PFSK-1 (cell line): ENCODE results near the gene GTF2F1.

Experiments used
- FOXP2 ChIP-seq: optimal IDR thresholded peaks from 2 replicates; pipeline ENCODE3; 2011; ENCODE audit warnings: borderline replicate concordance, control low read depth, inconsistent platforms; ENCODE audit not compliant: insufficient read depth; ENCODE audit errors: extremely low read length, extremely low read depth
- POLR2AphosphoS5 ChIP-seq: IDR thresholded peaks from 2 replicates; pipeline ENCODE4 v1.6.1; 2012; ENCODE audit warnings: low read depth, mild to moderate bottlenecking, control low read depth, low read length, moderate library complexity
- SIN3A ChIP-seq: IDR thresholded peaks from 2 replicates; pipeline ENCODE4 v1.6.1; 2012; ENCODE audit warnings: mild to moderate bottlenecking, low read length, moderate library complexity, borderline replicate concordance; ENCODE audit not compliant: insufficient read depth
- TAF1 ChIP-seq: IDR thresholded peaks from 2 replicates; pipeline ENCODE4 v1.6.1; 2012; ENCODE audit warnings: low read length, control low read depth, borderline replicate concordance; ENCODE audit not compliant: insufficient read depth
- TF ChIP-seq, protein P1 (sequence below), 2 experiments: IDR thresholded peaks; 2 replicates each; pipeline versions ENCODE4 v1.6.1 to v1.8.0; 2011 to 2012; ENCODE audit warnings: low read depth in 2 of 2, low read length in 2 of 2, control low read depth in 1 of 2, inconsistent platforms in 1 of 2, mild to moderate bottlenecking in 1 of 2, moderate library complexity in 1 of 2; ENCODE audit not compliant: insufficient read depth in 1 of 2

DNA sequence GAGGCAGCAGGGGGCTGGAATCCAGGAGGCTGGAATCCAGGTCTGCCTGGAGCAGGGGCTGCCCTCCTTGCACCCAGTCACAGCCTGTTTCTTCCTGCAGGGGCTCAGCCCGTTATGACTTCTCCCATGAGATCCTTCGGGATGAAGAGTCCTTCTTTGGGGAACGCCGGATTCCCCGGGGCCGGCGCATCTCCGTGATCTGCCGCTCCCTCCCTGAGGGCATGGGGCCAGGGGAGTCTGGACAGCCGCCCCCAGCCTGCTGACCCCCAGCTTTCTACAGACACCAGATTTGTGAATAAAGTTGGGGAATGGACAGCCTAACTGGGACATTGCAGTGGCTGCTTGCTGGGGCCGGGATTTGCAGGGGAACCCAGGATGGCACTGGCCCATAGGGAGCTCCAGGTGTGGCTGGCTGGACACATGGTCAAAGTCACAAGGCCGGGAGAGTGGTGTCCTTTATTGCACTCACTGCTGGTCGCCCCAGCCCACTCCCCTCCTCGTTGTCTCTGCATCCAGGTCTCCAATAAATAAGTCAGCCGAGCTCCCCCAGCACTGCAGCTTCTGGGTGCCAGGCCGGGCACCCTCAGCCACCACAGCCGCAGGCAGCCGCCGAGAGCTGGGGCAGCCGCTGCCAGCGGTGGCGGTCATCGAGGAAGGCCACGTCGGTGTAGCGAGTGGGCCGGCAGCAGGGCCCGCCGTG lies 18.1 kb downstream of the GTF2F1 start:
- no peak for TF ChIP-seq POLR2AphosphoS5
- TF ChIP-seq SIN3A = no peak
- no peak for TF ChIP-seq FOXP2
- TF ChIP-seq TAF1 = no peak
- TF ChIP-seq, protein P1, sequence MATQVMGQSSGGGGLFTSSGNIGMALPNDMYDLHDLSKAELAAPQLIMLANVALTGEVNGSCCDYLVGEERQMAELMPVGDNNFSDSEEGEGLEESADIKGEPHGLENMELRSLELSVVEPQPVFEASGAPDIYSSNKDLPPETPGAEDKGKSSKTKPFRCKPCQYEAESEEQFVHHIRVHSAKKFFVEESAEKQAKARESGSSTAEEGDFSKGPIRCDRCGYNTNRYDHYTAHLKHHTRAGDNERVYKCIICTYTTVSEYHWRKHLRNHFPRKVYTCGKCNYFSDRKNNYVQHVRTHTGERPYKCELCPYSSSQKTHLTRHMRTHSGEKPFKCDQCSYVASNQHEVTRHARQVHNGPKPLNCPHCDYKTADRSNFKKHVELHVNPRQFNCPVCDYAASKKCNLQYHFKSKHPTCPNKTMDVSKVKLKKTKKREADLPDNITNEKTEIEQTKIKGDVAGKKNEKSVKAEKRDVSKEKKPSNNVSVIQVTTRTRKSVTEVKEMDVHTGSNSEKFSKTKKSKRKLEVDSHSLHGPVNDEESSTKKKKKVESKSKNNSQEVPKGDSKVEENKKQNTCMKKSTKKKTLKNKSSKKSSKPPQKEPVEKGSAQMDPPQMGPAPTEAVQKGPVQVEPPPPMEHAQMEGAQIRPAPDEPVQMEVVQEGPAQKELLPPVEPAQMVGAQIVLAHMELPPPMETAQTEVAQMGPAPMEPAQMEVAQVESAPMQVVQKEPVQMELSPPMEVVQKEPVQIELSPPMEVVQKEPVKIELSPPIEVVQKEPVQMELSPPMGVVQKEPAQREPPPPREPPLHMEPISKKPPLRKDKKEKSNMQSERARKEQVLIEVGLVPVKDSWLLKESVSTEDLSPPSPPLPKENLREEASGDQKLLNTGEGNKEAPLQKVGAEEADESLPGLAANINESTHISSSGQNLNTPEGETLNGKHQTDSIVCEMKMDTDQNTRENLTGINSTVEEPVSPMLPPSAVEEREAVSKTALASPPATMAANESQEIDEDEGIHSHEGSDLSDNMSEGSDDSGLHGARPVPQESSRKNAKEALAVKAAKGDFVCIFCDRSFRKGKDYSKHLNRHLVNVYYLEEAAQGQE (IDR thresholded peaks at IDR 0.05; ENCODE audit: insufficient read depth in 1 of 2, low read depth in 2 of 2, low read length in 2 of 2) = no peak
